CD4-positive, alpha-beta memory T cell (primary cell): Measurements from ENCODE around the gene RRM2. TPM values are rescaled to one million over a fixed set of nuclear protein-coding genes. Genes with fewer than 3 reads are reported as not detected.
A peak's percentile ranks its signal among the peaks of the same experiment; 100 is the strongest.

Source experiments
- CTCF ChIA-PET: fragments of 350-600 bp; sonication (Branson Sonifier 250); formaldehyde crosslinking; loops from one replicate; lab custom pipeline; 2021; ENCODE audit warnings: inconsistent platforms; ENCODE audit not compliant: partially characterized antibody; lab: Charles Lee
- POLR2A ChIA-PET: fragments of 350-600 bp; sonication (Branson Sonifier 250); formaldehyde crosslinking; loops from one replicate; lab custom pipeline; 2021; ENCODE audit not compliant: partially characterized antibody; lab: Charles Lee
- DNase-seq, 5 donors: peaks; one replicate each; pipeline versions ENCODE4 v3.0.0 to v3.0.0-alpha.2; 2020 to 2022; ENCODE audit warnings: mixed read lengths in 1 of 5
- H3K27ac ChIP-seq: one replicate; pipeline ENCODE4 v1.7.0; 2013; ENCODE audit warnings: low read depth, low read length
- H3K27me3 ChIP-seq: 2 replicates; pipeline ENCODE4 v1.7.0; 2013; ENCODE audit warnings: mild to moderate bottlenecking, low read length, moderate library complexity; ENCODE audit not compliant: insufficient read depth
- H3K36me3 ChIP-seq: 2 replicates; pipeline ENCODE4 v1.7.0; 2013; ENCODE audit warnings: mild to moderate bottlenecking, low read length, moderate library complexity; ENCODE audit not compliant: insufficient read depth
- H3K4me1 ChIP-seq: 2 replicates; pipeline ENCODE4 v1.7.0; 2013; ENCODE audit warnings: mild to moderate bottlenecking, low read length, moderate library complexity; ENCODE audit not compliant: insufficient read depth
- H3K4me3 ChIP-seq, 2 donors: one replicate each; pipeline ENCODE4 v1.7.0; 2013; ENCODE audit warnings: low read length in 2 of 2, mild to moderate bottlenecking in 1 of 2
- H3K9me3 ChIP-seq, 2 donors: one replicate each; pipeline ENCODE4 v1.7.0; 2013; ENCODE audit warnings: low read length in 2 of 2, control low read depth in 1 of 2; ENCODE audit not compliant: control insufficient read depth in 1 of 2
- H3K27ac Mint-ChIP-seq, 7 donors: one replicate each; pipeline ENCODE4 v1.8.0; 2020 to 2021; ENCODE audit warnings: mixed read lengths in 7 of 7, mild to moderate bottlenecking in 6 of 7, inconsistent platforms in 3 of 7, moderate library complexity in 3 of 7
- H3K27me3 Mint-ChIP-seq, 2 donors: one replicate each; pipeline ENCODE4 v1.8.0; 2020 to 2021; ENCODE audit warnings: mixed read lengths in 2 of 2
- H3K36me3 Mint-ChIP-seq, 2 donors: one replicate each; pipeline ENCODE4 v1.8.0; 2020 to 2021; ENCODE audit warnings: mixed read lengths in 2 of 2, inconsistent platforms in 1 of 2, mild to moderate bottlenecking in 1 of 2
- H3K4me1 Mint-ChIP-seq, 4 donors: one replicate each; pipeline ENCODE4 v1.8.0; 2020 to 2021; ENCODE audit warnings: mixed read lengths in 4 of 4, mild to moderate bottlenecking in 1 of 4
- H3K4me3 Mint-ChIP-seq, 8 donors: one replicate each; pipeline ENCODE4 v1.8.0; 2020 to 2021; ENCODE audit warnings: mixed read lengths in 8 of 8, mild to moderate bottlenecking in 7 of 8, moderate library complexity in 6 of 8, inconsistent platforms in 3 of 8
- H3K9me3 Mint-ChIP-seq, 8 donors: one replicate each; pipeline ENCODE4 v1.8.0; 2020 to 2021; ENCODE audit warnings: mixed read lengths in 8 of 8, mild to moderate bottlenecking in 5 of 8, inconsistent platforms in 3 of 8, moderate library complexity in 1 of 8
- intact Hi-C: fragments of 100-400 bp; cut with micrococcal nuclease; formaldehyde crosslinking; loops from one replicate; pipeline ENCODE4 v1.15.1; 2023
- polyA plus RNA-seq, 2 donors: library from polyadenylated mRNA; unstranded; fragments of 300-500 nt; fragmentation: Illumina TruSeq; gene quantifications; one replicate each; pipeline ENCODE4 v1.2.3, GENCODE V29; 2021
- total RNA-seq, 2 experiments: library from RNA; stranded (reverse); gene quantifications; one replicate each; pipeline ENCODE4 v1.2.3, GENCODE V29; 2021

The RRM2 gene
- total and polyA plus RNA-seq, 4 experiments from 2014 or later = 0.42 to 0.77 (median 0.48) TPM; not detected in 1

DNA sequence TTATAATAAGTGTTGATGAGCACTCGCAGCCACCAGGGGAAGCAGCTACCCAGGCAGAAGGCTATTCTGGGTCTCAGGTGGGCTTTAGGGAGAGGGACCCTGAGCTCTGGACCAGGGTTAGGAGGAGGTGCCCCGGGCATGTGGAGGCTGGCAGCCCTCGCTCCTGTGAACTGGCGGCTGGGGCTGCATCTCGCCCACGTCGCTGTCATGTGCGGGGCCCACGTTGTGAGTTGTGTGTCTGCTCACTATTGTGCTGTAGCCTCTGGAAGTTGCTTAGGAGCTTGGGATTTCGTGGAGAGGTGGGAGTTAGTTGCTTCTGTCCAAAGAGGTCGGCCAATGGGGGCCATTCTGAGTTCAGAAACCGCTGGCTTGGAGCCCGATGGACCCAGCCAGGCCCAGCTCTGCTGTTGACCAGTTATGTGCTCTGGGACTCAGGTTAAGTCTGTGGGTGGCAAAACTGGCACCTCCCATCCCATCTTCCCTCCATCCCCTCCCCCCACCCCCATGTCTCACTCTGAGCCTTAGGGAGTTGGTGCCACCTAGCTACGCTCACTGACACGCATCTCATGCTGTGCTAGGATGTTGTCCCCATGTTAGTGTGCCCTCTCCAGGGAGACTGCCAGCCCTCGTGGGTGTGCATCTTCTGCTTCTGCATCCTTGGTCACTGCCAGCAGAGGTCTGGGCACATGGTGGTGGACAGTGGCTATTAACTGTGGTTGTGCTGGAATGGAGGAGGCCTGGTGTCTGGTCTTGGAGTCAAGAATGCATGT lies 18.5 kb downstream of the RRM2 start:
- peaks cover 16 to 27% (median 19%) of the 10 kb centered on the region in 4 donors for H3K4me1 Mint-ChIP-seq
- POLR2A ChIA-PET = interaction anchor here (1.0 to 1.5 kb wide), 3 partner anchors 8 to 16 kb away, joined by 3 to 10 read pairs (median 4); no protein-coding TSS in a partner anchor
- peaks cover 20% of the 10 kb centered on the region for H3K4me1 ChIP-seq
- no peaks in the 10 kb centered on the region for H3K36me3 ChIP-seq
- no peaks in the 10 kb centered on the region for H3K36me3 Mint-ChIP-seq
- no peak overlapping the region for H3K27ac ChIP-seq
- no peak overlapping the region for H3K4me3 ChIP-seq
- intact Hi-C loops = loop anchor here (5.0 kb wide), 1 partner anchor 266 kb away; no protein-coding TSS in a partner anchor
- no peak for DNase-seq
- H3K27me3 ChIP-seq = no peaks in the 10 kb centered on the region
- CTCF ChIA-PET = interaction anchor here (1.1 to 5.9 kb wide), 8 partner anchors 10 to 294 kb away, joined by 3 to 76 read pairs (median 14); no protein-coding TSS in a partner anchor
- H3K9me3 Mint-ChIP-seq = no peaks in the 10 kb centered on the region
- H3K27ac Mint-ChIP-seq = peak overlapping the region in 4 of 7 donors; percentile 38 to 79 (median 59)
- H3K27me3 Mint-ChIP-seq = no peaks in the 10 kb centered on the region
- H3K9me3 ChIP-seq = no peaks in the 10 kb centered on the region
- H3K4me3 Mint-ChIP-seq = peak overlapping the region in 6 of 8 donors; percentile 10 to 75 (median 71)

DNA sequence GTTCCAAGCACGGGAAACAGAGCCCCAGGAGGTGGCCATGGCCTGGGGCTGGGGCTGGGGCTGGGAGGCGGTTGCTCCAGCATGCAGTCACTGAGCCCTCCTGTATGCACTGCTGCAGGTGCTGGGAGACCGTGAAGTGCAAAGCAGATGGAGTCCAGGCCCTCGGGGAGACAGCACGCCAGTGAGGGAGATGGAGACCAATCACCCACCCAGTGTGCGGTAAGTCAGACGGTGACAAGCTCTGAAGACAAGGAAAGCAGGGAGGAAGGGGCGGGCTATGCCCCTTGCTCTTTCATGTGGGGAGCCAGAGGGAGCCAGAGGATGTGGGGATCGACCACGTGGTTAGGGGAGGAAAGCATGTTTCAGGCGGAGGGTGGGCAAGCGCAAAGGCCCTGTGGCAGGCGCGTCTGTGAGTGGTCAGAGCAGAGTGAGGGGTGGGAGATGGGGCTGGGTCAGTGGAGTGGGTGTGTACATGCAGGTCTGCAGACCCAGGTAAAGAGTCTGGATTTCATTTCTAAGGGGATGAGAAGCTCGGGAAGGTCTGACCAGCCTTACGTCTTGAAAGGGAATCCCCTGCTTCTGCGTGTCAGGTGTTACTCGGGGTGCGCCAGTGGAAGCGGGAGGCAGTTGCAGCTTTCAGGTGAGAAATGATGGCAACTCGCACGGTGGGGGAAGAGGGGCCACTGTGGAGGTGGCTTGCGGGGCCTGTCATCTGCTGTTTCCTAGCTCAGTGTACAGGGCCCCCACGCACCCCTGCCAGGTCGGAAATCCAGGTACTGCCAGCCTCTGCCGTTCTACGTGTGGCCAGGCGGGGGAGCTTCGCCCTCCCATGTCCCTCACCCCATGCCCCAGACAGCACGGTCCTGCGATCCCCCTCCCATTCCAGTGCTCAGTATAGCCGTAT lies 19.4 kb downstream of the RRM2 start:
- H3K4me3 ChIP-seq = no peak overlapping the region

GRCh38 chr2:10142640-10142965 lies 20.1 kb downstream of the RRM2 start:
- no peak for DNase-seq
- peak overlapping the region in 1 of 7 donors; percentile 70 for H3K27ac Mint-ChIP-seq
- ChIA-PET CTCF (interaction anchor here (0.8 to 5.9 kb wide), 11 partner anchors 11 to 304 kb away, joined by 3 to 76 read pairs (median 7); no protein-coding TSS in a partner anchor), POLR2A (interaction anchor here (1.0 to 1.5 kb wide), 2 partner anchors 18 to 306 kb away, joined by 3 to 10 read pairs; partner anchors contain the start of gene ODC1)
- no peaks in the 10 kb centered on the region for H3K27me3 ChIP-seq
- peak overlapping the region in 1 of 8 donors; percentile 43 for H3K4me3 Mint-ChIP-seq
- H3K27me3 Mint-ChIP-seq = no peaks in the 10 kb centered on the region
- H3K36me3 ChIP-seq = no peaks in the 10 kb centered on the region
- intact Hi-C loops = loop anchor here (5.0 kb wide), 1 partner anchor 265 kb away; no protein-coding TSS in a partner anchor
- H3K4me1 ChIP-seq = peaks cover 20% of the 10 kb centered on the region
- peaks cover 16 to 27% (median 19%) of the 10 kb centered on the region in 4 donors for H3K4me1 Mint-ChIP-seq
- no peaks in the 10 kb centered on the region for H3K9me3 ChIP-seq
- H3K4me3 ChIP-seq = no peak overlapping the region
- no peaks in the 10 kb centered on the region for H3K9me3 Mint-ChIP-seq
- H3K36me3 Mint-ChIP-seq = no peaks in the 10 kb centered on the region
- no peak overlapping the region for H3K27ac ChIP-seq

More for the DNA sequence above, 19.4 kb downstream of the RRM2 start:
- Histone ChIP-seq H3K27me3 (no peaks in the 10 kb centered on the region), H3K36me3 (no peaks in the 10 kb centered on the region), H3K27ac (no peak overlapping the region), H3K4me1 (peaks cover 20% of the 10 kb centered on the region), H3K9me3 (no peaks in the 10 kb centered on the region)
- Mint-ChIP-seq H3K4me1 (peaks cover 16 to 27% (median 19%) of the 10 kb centered on the region in 4 donors), H3K4me3 (peak overlapping the region in 6 of 8 donors; percentile 32 to 75 (median 64)), H3K9me3 (no peaks in the 10 kb centered on the region), H3K27ac (peak overlapping the region; percentile 4 to 81 (median 70)), H3K27me3 (no peaks in the 10 kb centered on the region), H3K36me3 (no peaks in the 10 kb centered on the region)
- ChIA-PET POLR2A (interaction anchor here (1.0 to 1.5 kb wide), 3 partner anchors 14 to 306 kb away, joined by 3 to 10 read pairs (median 4); partner anchors contain the start of gene ODC1), CTCF (interaction anchor here (0.7 to 5.9 kb wide), 12 partner anchors 11 to 305 kb away, joined by 3 to 76 read pairs (median 6); no protein-coding TSS in a partner anchor)
- intact Hi-C loops = loop anchor here (5.0 kb wide), 1 partner anchor 265 kb away; no protein-coding TSS in a partner anchor
- peak; percentile 40 to 56 (median 47) for DNase-seq

DNA sequence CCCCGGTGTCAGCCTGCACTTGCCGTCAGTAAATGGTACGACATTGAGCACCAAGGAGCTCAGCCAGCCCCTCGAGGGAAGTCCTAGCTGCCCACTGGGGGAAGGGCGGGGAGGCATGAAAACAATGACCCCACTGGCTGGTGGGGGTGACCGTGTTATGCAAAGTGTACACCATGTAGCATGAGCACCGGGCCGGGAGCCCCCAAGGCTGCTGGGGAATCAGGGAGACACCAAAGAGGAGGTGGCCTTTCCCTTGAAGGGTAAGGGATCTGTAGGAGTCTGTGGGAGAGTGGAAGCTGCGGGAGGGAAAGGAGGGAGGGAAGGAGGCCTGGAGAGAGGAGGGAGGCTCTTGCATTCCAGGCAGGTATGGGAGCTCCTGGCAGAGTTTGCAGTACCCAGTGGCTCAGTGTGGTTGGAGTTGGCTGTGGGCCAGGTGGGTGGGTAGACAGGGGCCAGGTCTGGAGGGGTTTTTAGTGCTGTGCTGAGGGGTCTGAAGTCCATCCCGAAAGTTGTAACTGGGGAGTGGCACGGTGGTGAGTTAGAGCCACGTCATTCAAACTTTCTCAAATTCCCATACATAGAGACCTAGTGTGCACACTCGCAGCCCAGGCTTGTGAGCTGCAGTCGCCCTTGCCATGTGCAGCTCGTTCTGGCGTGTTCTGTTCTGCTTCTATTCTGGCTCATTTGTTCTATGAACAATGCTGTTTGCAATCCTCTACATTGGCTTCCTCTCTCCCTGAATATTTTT lies 22.4 kb downstream of the RRM2 start:
- POLR2A ChIA-PET = no interaction called here
- intact Hi-C loops = loop anchor here (5.0 kb wide), 1 partner anchor 262 kb away; no protein-coding TSS in a partner anchor

DNA sequence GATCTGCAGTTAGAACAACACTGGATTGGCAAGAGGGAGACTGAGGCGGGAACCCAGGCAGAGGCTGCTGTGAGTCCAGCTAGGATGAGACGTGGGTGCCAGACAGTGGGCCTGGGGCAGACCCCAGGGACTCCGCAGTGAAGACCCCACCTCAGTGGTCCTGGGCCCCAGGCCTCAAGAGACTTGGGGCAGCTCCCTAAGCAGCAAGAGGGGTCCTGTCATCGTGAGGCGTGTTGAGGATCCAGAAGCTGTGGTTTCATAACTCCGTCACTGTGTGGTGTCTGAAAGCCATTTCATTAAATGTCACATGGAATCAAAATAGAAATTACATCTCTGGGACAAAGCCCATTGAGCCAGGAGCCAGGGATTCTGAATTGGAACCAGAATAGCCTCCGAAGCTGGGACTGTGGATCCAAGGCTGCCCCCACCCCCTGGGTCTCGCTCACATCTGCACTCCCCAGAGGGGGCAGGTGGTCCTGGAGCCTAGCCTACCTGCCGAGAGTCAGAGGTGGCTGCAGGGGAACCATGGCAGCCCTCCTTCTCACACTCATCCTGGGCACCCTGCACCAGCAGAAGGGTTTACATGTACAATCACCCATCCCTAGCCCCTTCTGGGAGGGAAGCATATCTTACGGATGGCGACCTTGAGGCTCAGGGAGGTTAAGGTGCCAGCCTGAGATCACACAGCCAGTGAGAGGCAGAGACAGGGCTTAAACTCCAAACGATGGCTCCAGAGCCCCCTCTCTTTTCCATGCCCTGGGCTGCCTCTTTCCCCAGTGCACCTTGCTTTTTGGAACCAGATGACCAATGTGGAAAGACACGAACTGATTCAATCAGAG lies 23.2 kb downstream of the RRM2 start:
- Histone ChIP-seq H3K27ac (no peak overlapping the region), H3K36me3 (no peaks in the 10 kb centered on the region), H3K27me3 (no peaks in the 10 kb centered on the region), H3K4me3 (no peak overlapping the region), H3K9me3 (no peaks in the 10 kb centered on the region), H3K4me1 (peaks cover 22% of the 10 kb centered on the region)
- no peaks in the 10 kb centered on the region for H3K36me3 Mint-ChIP-seq
- intact Hi-C loops = no loop called here
- ChIA-PET POLR2A (no interaction called here), CTCF (interaction anchor here (0.6 to 5.9 kb wide), 3 partner anchors 12 to 289 kb away, joined by 3 to 76 read pairs (median 3); no protein-coding TSS in a partner anchor)
- H3K27ac Mint-ChIP-seq = no peak overlapping the region
- no peak for DNase-seq
- no peaks in the 10 kb centered on the region for H3K9me3 Mint-ChIP-seq
- no peak overlapping the region for H3K4me3 Mint-ChIP-seq
- no peaks in the 10 kb centered on the region for H3K27me3 Mint-ChIP-seq
- peaks cover 18 to 39% (median 23%) of the 10 kb centered on the region in 4 donors for H3K4me1 Mint-ChIP-seq

More for the DNA sequence above, 22.4 kb downstream of the RRM2 start:
- H3K9me3 Mint-ChIP-seq = no peaks in the 10 kb centered on the region
- H3K27ac Mint-ChIP-seq = peak overlapping the region in 1 of 7 donors; percentile 60
- H3K4me1 ChIP-seq = peaks cover 20% of the 10 kb centered on the region
- H3K27me3 ChIP-seq = no peaks in the 10 kb centered on the region
- no peak for DNase-seq
- H3K4me3 ChIP-seq = no peak overlapping the region
- H3K27me3 Mint-ChIP-seq = no peaks in the 10 kb centered on the region
- H3K36me3 ChIP-seq = no peaks in the 10 kb centered on the region
- H3K36me3 Mint-ChIP-seq = no peaks in the 10 kb centered on the region
- H3K27ac ChIP-seq = no peak overlapping the region
- CTCF ChIA-PET = interaction anchor here (0.6 to 5.9 kb wide), 6 partner anchors 11 to 290 kb away, joined by 3 to 76 read pairs (median 3); no protein-coding TSS in a partner anchor
- no peaks in the 10 kb centered on the region for H3K9me3 ChIP-seq
- peaks cover 20 to 40% (median 23%) of the 10 kb centered on the region in 4 donors for H3K4me1 Mint-ChIP-seq
- H3K4me3 Mint-ChIP-seq = no peak overlapping the region
